ENCODE data around the gene TWF1. TPM values are rescaled to one million over a fixed set of nuclear protein-coding genes. Genes with fewer than 3 reads are reported as not detected.

TWF1 gene
- total RNA-seq, 2 donors from 2014 or later: 25.1 to 28.0 TPM

GRCh38 chr12:43807386-43807785 is 1.3 kb upstream of the TWF1 start:
- Mint-ChIP-seq H3K4me3 (peak overlapping the region; percentile 90), H3K4me1 (peaks cover 5% of the 10 kb centered on the region), H3K36me3 (ENCODE audit: low read depth) (peaks cover 4% of the 10 kb centered on the region), H3K9me3 (no peaks in the 10 kb centered on the region), H3K27ac (no peak overlapping the region), H3K27me3 (ENCODE audit: insufficient read depth) (peaks cover 12% of the 10 kb centered on the region)
- 88 to 94% methylated on average over 3 of the region's 3 CpGs for WGBS, 2 experiments (ENCODE audit: insufficient coverage in 1 of 2, insufficient read length in 1 of 2)
- H3K9me3 ChIP-seq (ENCODE audit: control insufficient read depth, low read length): no peaks in the 10 kb centered on the region
- H3K9ac ChIP-seq (ENCODE audit: extremely low read depth, low read length, poor library complexity, severe bottlenecking): no peak overlapping the region
- H3K4me1 ChIP-seq (ENCODE audit: control insufficient read depth, insufficient read depth, low read length): peaks cover 4% of the 10 kb centered on the region
- no peak for TF ChIP-seq CTCF (conservative IDR thresholded peaks at IDR 0.05)
- peak overlapping the region; percentile 99 for H3K4me3 ChIP-seq (ENCODE audit: low read length)
- no peak for DNase-seq
- H3K27ac ChIP-seq (ENCODE audit: low read depth, low read length): no peak overlapping the region
- H3K36me3 ChIP-seq (ENCODE audit: control insufficient read depth, insufficient read depth, low read length): peaks cover 19% of the 10 kb centered on the region
- no peaks in the 10 kb centered on the region for H3K27me3 ChIP-seq (ENCODE audit: control insufficient read depth, insufficient read depth, low read length, poor library complexity, severe bottlenecking)

- Histone ChIP-seq H3K4me3 (ENCODE audit: low read length) (peak overlapping the region; percentile 99), H3K36me3 (ENCODE audit: control insufficient read depth, insufficient read depth, low read length) (peaks cover 25% of the 10 kb centered on the region), H3K27me3 (ENCODE audit: control insufficient read depth, insufficient read depth, low read length, poor library complexity, severe bottlenecking) (no peaks in the 10 kb centered on the region), H3K9ac (ENCODE audit: extremely low read depth, low read length, poor library complexity, severe bottlenecking) (peak overlapping the region; percentile 90), H3K4me1 (ENCODE audit: control insufficient read depth, insufficient read depth, low read length) (peaks cover 4% of the 10 kb centered on the region), H3K9me3 (ENCODE audit: control insufficient read depth, low read length) (no peaks in the 10 kb centered on the region), H3K27ac (ENCODE audit: low read depth, low read length) (peak overlapping the region; percentile 93)
- no peak for TF ChIP-seq CTCF (conservative IDR thresholded peaks at IDR 0.05)
- H3K36me3 Mint-ChIP-seq (ENCODE audit: low read depth): peaks cover 8% of the 10 kb centered on the region
- H3K27me3 Mint-ChIP-seq (ENCODE audit: insufficient read depth): peaks cover 12% of the 10 kb centered on the region
- DNase-seq: no peak
- WGBS, 2 experiments (ENCODE audit: insufficient coverage in 1 of 2, insufficient read length in 1 of 2): 25 to 30% methylated on average over 2 to 3 of the region's 3 CpGs
- peaks cover 5% of the 10 kb centered on the region for H3K4me1 Mint-ChIP-seq
- H3K4me3 Mint-ChIP-seq: peak overlapping the region; percentile 90
- H3K27ac Mint-ChIP-seq: peak overlapping the region; percentile 99
- no peaks in the 10 kb centered on the region for H3K9me3 Mint-ChIP-seq
Measured at GRCh38 chr12:43806737-43807072, 588 bp upstream of the TWF1 start.

GRCh38 chr12:43805149-43805859 is 813 bp downstream of the TWF1 start:
- H3K9me3 Mint-ChIP-seq: no peaks in the 10 kb centered on the region
- no peaks in the 10 kb centered on the region for H3K27me3 ChIP-seq (ENCODE audit: control insufficient read depth, insufficient read depth, low read length, poor library complexity, severe bottlenecking)
- H3K4me3 ChIP-seq (ENCODE audit: low read length): peak overlapping the region; percentile 99
- peaks cover 37% of the 10 kb centered on the region for H3K36me3 ChIP-seq (ENCODE audit: control insufficient read depth, insufficient read depth, low read length)
- H3K4me3 Mint-ChIP-seq: peak overlapping the region; percentile 90
- peaks cover 6% of the 10 kb centered on the region for H3K27me3 Mint-ChIP-seq (ENCODE audit: insufficient read depth)
- peaks cover 17% of the 10 kb centered on the region for H3K36me3 Mint-ChIP-seq (ENCODE audit: low read depth)
- H3K27ac Mint-ChIP-seq: peak overlapping the region; percentile 99
- DNase-seq: no peak
- H3K4me1 Mint-ChIP-seq: peaks cover 5% of the 10 kb centered on the region
- H3K9me3 ChIP-seq (ENCODE audit: control insufficient read depth, low read length): no peaks in the 10 kb centered on the region
- H3K4me1 ChIP-seq (ENCODE audit: control insufficient read depth, insufficient read depth, low read length): peaks cover 4% of the 10 kb centered on the region
- WGBS, 2 experiments (ENCODE audit: insufficient coverage in 1 of 2, insufficient read length in 1 of 2): 0 to 15% methylated on average over 5 to 20 of the region's 20 CpGs
- peak overlapping the region; percentile 93 for H3K27ac ChIP-seq (ENCODE audit: low read depth, low read length)
- TF ChIP-seq CTCF (conservative IDR thresholded peaks at IDR 0.05): no peak
- peak overlapping the region; percentile 90 for H3K9ac ChIP-seq (ENCODE audit: extremely low read depth, low read length, poor library complexity, severe bottlenecking)
